AG04449 (cell line): ENCODE data around the gene CREB5.

Experiments
- CTCF ChIA-PET: fragments of 350-600 bp; formaldehyde crosslinking; extraction: SDS; loops from one replicate; lab custom pipeline; 2021; ENCODE audit warnings: antibody characterized with exemption; lab: Yijun Ruan, JAX
- POLR2A ChIA-PET: fragments of 400-600, 350-600 bp; formaldehyde crosslinking; extraction: SDS; loops from one replicate; lab custom pipeline; 2020; ENCODE audit warnings: antibody characterized with exemption, inconsistent platforms; lab: Yijun Ruan, JAX
- DNase-seq: peaks from one replicate; pipeline ENCODE4 v3.0.0-alpha.2; 2010; ENCODE audit warnings: low read depth, low spot score
- H3K4me3 ChIP-seq: 2 replicates; pipeline ENCODE4 v1.5.1; 2011; ENCODE audit warnings: low read depth, mild to moderate bottlenecking, control low read depth, low read length
- TF ChIP-seq, protein P1 (sequence below): IDR thresholded peaks from one replicate; pipeline ENCODE4 v1.5.1; 2011; ENCODE audit warnings: mild to moderate bottlenecking, moderate library complexity, low read length, control low read depth, inconsistent platforms; ENCODE audit not compliant: insufficient read depth; ENCODE audit errors: missing control alignments

Gene CREB5

DNA sequence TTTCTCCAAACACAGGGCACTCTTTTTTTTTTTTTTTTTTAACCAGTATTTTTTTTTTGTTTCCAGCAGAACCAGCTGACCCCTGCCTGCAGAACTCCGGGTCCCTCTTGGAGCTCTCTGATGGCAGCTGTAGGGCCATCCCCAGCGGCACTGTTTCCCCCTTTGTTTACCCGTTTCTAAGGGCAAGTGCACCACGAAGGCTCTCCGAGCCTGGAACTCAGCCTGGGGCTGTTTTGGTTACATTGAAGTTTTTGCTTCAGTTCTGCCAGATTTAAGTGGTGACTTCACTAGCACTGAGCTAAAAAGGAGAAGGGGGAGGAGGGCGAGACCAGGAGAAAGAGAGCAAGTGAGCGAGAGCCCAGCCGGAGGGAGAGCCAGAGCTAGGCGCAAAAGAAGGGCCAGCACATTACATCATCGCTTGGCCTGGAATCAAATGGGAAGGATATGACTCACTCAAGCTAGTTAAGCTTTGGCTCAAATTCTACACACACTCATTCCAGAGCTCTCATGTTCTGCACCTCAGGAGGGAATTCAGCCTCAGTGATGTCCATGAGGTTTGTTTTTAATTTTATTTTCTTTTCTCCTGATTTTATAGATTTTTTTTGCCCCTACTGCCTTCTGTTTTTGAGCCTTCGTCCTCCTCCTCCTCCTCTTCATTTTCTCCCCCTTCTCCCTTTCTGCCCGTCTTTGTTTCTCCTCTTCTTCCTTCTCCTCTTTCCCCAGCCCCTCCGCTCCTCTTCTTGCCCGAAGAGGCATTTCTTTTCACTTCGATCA lies 273.5 kb downstream of the CREB5 start:
- ChIA-PET POLR2A (interaction anchor here (0.6 kb wide), 1 partner anchor 27 kb away, joined by 3 read pairs; no protein-coding TSS in a partner anchor), CTCF (interaction anchor here (0.6 kb wide), 1 partner anchor 1833 kb away, joined by 3 read pairs; no protein-coding TSS in a partner anchor)
- peak; percentile 94 for DNase-seq
- H3K4me3 ChIP-seq, result peak overlapping the region; percentile 60
- TF ChIP-seq, protein P1, sequence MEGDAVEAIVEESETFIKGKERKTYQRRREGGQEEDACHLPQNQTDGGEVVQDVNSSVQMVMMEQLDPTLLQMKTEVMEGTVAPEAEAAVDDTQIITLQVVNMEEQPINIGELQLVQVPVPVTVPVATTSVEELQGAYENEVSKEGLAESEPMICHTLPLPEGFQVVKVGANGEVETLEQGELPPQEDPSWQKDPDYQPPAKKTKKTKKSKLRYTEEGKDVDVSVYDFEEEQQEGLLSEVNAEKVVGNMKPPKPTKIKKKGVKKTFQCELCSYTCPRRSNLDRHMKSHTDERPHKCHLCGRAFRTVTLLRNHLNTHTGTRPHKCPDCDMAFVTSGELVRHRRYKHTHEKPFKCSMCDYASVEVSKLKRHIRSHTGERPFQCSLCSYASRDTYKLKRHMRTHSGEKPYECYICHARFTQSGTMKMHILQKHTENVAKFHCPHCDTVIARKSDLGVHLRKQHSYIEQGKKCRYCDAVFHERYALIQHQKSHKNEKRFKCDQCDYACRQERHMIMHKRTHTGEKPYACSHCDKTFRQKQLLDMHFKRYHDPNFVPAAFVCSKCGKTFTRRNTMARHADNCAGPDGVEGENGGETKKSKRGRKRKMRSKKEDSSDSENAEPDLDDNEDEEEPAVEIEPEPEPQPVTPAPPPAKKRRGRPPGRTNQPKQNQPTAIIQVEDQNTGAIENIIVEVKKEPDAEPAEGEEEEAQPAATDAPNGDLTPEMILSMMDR, result no peak

DNA sequence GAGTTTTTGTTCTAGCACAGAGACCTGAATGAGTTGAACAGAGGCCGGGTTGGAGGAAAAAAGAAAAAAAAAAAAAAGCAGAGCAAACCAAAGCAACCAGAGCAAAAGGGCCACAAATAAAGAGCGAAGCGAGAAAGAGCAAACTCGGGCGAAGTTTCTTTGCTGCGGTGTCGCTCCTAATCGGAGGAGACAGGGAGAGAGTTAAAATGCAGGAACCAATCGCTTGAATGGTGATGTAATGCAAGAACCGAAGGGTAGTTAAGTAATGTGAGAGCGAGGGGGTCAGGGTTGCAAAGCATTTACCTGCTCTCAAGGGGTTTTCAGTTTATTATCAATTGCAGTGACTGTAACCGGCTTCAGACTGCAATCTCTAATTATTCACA lies 274.1 kb downstream of the CREB5 start:
- TF ChIP-seq, protein P1, result no peak
- ChIA-PET CTCF (no interaction called here), POLR2A (no interaction called here)

DNA sequence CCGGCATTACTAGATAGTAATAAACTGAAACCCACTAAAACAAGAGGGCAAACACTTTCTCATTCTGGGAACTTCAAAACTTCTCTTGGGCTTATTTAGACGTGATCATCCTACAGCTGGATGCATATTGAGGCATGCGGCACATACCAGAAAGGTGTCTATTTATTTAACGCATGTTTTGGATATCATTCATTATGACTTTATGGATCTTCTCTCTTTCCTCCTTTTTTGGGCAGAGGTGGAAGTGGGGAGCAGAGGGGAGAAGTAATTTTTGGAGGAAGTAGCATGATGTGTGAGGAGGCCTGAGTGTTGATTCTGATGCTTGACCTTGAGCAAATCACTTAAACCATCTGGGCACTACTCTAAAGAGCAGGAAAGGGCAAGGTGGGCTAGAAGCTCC lies 275.2 kb downstream of the CREB5 start:
- TF ChIP-seq, protein P1, result no peak
- no peak for DNase-seq
- CTCF ChIA-PET, result no interaction called here
- POLR2A ChIA-PET, result no interaction called here
- peak overlapping the region; percentile 60 for H3K4me3 ChIP-seq

More for the DNA sequence above, 274.1 kb downstream of the CREB5 start:
- peak overlapping the region; percentile 60 for H3K4me3 ChIP-seq
- no peak for DNase-seq

DNA sequence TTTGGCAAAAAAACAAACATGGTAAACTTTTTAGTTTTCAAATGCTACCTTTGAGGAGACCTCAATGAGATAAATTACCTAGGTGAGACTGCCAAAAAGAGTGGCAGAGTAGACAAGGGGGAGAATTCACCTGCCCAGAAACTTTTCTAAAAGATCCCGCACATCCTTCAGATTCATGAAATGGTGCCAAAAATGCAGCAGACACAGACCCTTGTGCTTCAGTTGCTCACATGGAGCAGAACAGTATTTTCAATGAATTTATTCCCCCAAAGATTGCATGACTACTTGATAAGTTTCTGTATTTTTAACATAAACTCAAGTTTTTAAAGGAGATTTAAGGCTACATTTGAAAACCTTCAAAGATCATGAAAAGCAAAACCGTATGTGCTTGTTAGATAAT lies 275.9 kb downstream of the CREB5 start:
- H3K4me3 ChIP-seq, result no peak overlapping the region
- DNase-seq, result no peak
- ChIA-PET CTCF (no interaction called here), POLR2A (no interaction called here)
- TF ChIP-seq, protein P1, result no peak

- TF ChIP-seq, protein P1, result no peak
- POLR2A ChIA-PET, result interaction anchor here (0.6 kb wide), 1 partner anchor 330 kb away, joined by 3 read pairs; no protein-coding TSS in a partner anchor
- CTCF ChIA-PET, result no interaction called here
These were observed 276.3 kb downstream of the CREB5 start for GRCh38 chr7:28688651-28689050.

More at GRCh38 chr7:28688651-28689050, 276.3 kb downstream of the CREB5 start:
- no peak overlapping the region for H3K4me3 ChIP-seq
- DNase-seq, result no peak
